Vagina (tissue), 2 donors: Measurements from ENCODE around the gene HEMK1. TPM values are rescaled to one million over a fixed set of nuclear protein-coding genes. Genes with fewer than 3 reads are reported as not detected.

Source experiments
- DNase-seq, 2 donors: peaks; one replicate each; pipeline ENCODE4 v3.0.0-alpha.2; 2017; ENCODE audit errors: extremely low spot score in 2 of 2
- H3K27ac ChIP-seq: fragments of 200-600 bp; sonication (generic); one replicate; pipeline ENCODE4 v1.5.1; 2019
- H3K27me3 ChIP-seq: fragments of 200-600 bp; sonication (generic); one replicate; pipeline ENCODE4 v1.5.1; 2019
- H3K36me3 ChIP-seq, 2 donors: fragments of 200-600 bp; sonication (generic); one replicate each; pipeline ENCODE4 v1.5.1; 2017 to 2019
- H3K4me1 ChIP-seq: fragments of 200-600 bp; sonication (generic); one replicate; pipeline ENCODE4 v1.5.1; 2019
- H3K4me3 ChIP-seq, 2 donors: fragments of 200-600 bp; sonication (generic); 1 replicate in 1 of 2; 2 replicates in 1 of 2; pipeline ENCODE4 v1.5.1; 2016 to 2019
- H3K9me3 ChIP-seq: fragments of 200-600 bp; sonication (generic); one replicate; pipeline ENCODE4 v1.5.1; 2019
- POLR2A ChIP-seq, 2 donors: fragments of 450-650 bp; IDR thresholded peaks; one replicate each; pipeline ENCODE4 v1.6.1; 2017; ENCODE audit warnings: antibody characterized with exemption in 2 of 2, mild to moderate bottlenecking in 2 of 2, moderate library complexity in 2 of 2
- POLR2AphosphoS5 ChIP-seq, 2 donors: sonication (generic); formaldehyde crosslinking; IDR thresholded peaks; one replicate each; pipeline ENCODE4 v1.9.0; 2017; ENCODE audit warnings: antibody characterized with exemption in 2 of 2, mild to moderate bottlenecking in 2 of 2, low read depth in 1 of 2; ENCODE audit not compliant: insufficient read depth in 1 of 2
- intact Hi-C: fragments of 100-400 bp; cut with DNase I; formaldehyde crosslinking; loops from one replicate; pipeline ENCODE4 v1.15.1; 2023
- total RNA-seq: library from RNA; depleted of rRNA; stranded (reverse); fragments of >200 nt; gene quantifications from one replicate; pipeline ENCODE4 v1.2.3, GENCODE V29; 2016
- TF ChIP-seq, protein P1 (sequence below), 3 experiments: fragments of 450-650 bp in 2 of 3; fragments of 200-600 bp in 1 of 3; sonication (generic) in 1 of 3; IDR thresholded peaks; one replicate each; pipeline ENCODE4 v1.5.1; 2017 to 2019; ENCODE audit warnings: antibody characterized with exemption in 3 of 3, mild to moderate bottlenecking in 2 of 3, moderate library complexity in 2 of 3

The HEMK1 gene
- total RNA-seq, 1 donor from 2014 or later: 3.4 TPM

DNA sequence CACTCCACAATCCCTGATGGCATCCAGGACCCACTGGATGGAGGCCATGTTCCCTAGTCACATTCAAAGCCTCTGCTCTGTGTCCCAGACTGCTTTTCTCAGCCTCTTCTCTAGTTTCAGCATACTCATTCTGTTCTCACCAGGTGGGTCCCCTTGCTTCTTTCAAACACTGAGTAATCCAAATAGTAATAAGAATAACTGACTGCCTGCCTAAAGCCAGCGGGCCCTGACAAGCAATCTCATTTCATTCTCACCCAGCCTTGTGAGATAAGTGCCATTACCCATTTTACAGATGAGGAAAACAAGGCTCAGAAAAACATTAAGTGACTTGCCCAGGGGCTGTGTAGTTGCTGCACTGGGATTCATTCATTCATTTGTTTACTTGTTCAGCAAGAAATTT lies 73.1 kb downstream of the HEMK1 start:
- H3K36me3 ChIP-seq: peaks cover 0 to 33% of the 10 kb centered on the region in 2 donors
- no peaks in the 10 kb centered on the region for H3K9me3 ChIP-seq
- H3K27ac ChIP-seq: no peak overlapping the region

DNA sequence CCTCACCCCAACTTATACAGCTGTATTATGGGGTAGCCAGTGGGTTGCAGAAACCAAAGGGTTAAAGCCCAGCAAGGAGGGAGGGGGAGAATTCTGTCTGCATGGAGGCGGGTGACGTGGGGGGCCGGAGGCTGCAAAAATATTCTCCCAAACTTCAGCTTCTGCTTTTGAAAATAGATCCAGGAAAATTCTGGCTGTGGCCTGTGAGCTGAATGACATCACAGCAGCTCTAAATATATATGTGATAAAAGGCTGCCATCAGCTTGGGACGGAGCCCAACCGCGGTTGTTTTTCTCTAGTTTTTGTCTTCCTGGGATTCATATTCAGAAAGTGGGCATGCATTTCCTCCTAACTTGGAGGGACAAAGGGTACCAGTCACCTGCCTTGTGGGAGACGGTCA lies 75.2 kb downstream of the HEMK1 start:
- DNase-seq: no peak
- TF ChIP-seq POLR2A (IDR thresholded peaks at IDR 0.05): no peak
- TF ChIP-seq, protein P1, sequence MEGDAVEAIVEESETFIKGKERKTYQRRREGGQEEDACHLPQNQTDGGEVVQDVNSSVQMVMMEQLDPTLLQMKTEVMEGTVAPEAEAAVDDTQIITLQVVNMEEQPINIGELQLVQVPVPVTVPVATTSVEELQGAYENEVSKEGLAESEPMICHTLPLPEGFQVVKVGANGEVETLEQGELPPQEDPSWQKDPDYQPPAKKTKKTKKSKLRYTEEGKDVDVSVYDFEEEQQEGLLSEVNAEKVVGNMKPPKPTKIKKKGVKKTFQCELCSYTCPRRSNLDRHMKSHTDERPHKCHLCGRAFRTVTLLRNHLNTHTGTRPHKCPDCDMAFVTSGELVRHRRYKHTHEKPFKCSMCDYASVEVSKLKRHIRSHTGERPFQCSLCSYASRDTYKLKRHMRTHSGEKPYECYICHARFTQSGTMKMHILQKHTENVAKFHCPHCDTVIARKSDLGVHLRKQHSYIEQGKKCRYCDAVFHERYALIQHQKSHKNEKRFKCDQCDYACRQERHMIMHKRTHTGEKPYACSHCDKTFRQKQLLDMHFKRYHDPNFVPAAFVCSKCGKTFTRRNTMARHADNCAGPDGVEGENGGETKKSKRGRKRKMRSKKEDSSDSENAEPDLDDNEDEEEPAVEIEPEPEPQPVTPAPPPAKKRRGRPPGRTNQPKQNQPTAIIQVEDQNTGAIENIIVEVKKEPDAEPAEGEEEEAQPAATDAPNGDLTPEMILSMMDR (IDR thresholded peaks at IDR 0.05): no peak
- no peak for TF ChIP-seq POLR2AphosphoS5 (IDR thresholded peaks at IDR 0.05; ENCODE audit: insufficient read depth in 1 of 2, low read depth in 1 of 2)
- no peaks in the 10 kb centered on the region for H3K4me1 ChIP-seq
- intact Hi-C loops: no loop called here
- H3K27ac ChIP-seq: no peak overlapping the region
- no peak overlapping the region for H3K4me3 ChIP-seq
- no peaks in the 10 kb centered on the region for H3K27me3 ChIP-seq
- H3K36me3 ChIP-seq: peaks cover 0 to 44% of the 10 kb centered on the region in 2 donors
- H3K9me3 ChIP-seq: no peaks in the 10 kb centered on the region

More for the DNA sequence above, 73.1 kb downstream of the HEMK1 start:
- DNase-seq: no peak
- TF ChIP-seq POLR2A (IDR thresholded peaks at IDR 0.05) (no peak), POLR2AphosphoS5 (IDR thresholded peaks at IDR 0.05; ENCODE audit: insufficient read depth in 1 of 2, low read depth in 1 of 2) (no peak)
- TF ChIP-seq, protein P1 (IDR thresholded peaks at IDR 0.05): no peak
- no peaks in the 10 kb centered on the region for H3K27me3 ChIP-seq
- no peaks in the 10 kb centered on the region for H3K4me1 ChIP-seq
- intact Hi-C loops: no loop called here
- H3K4me3 ChIP-seq: no peak overlapping the region

DNA sequence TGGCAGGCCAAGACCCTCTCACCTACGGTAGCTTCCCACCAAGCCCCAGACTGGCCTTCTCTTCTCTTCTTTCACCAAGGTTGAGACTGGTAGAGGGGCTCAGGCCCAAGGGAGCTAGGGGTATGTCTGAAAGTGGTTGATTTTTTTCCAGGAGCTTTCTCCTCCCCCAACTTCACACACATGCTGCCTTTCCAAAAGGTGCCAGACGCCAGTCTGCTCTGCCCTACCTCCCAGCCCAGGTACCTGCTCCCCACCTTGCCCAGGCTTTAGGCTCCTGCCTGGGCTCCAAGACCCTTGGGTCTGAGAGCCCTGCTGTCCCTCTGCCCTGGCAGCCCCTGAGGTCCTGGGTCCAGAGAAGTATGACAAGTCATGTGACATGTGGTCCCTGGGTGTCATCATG lies 76.1 kb downstream of the HEMK1 start:
- Histone ChIP-seq H3K4me3 (no peak overlapping the region), H3K36me3 (peaks cover 0 to 44% of the 10 kb centered on the region in 2 donors)
- no peak for DNase-seq

More for the DNA sequence above, 76.1 kb downstream of the HEMK1 start:
- Histone ChIP-seq H3K27me3 (no peaks in the 10 kb centered on the region), H3K4me1 (no peaks in the 10 kb centered on the region), H3K9me3 (no peaks in the 10 kb centered on the region), H3K27ac (no peak overlapping the region)
- intact Hi-C loops: no loop called here
- no peak for TF ChIP-seq POLR2AphosphoS5 (IDR thresholded peaks at IDR 0.05; ENCODE audit: insufficient read depth in 1 of 2, low read depth in 1 of 2)
- no peak for TF ChIP-seq POLR2A (IDR thresholded peaks at IDR 0.05)
- TF ChIP-seq, protein P1 (IDR thresholded peaks at IDR 0.05): no peak

Other genes starting within 250 kb of the HEMK1 start
- gene HYAL2, start 246.8 kb upstream of the HEMK1 start, total RNA-seq: 173 TPM
- gene TUSC2, start 241.3 kb upstream of the HEMK1 start, total RNA-seq: 11.8 TPM
- 69.0 TPM for gene RASSF1, start 228.7 kb upstream of the HEMK1 start, total RNA-seq
- gene ZMYND10, start 223.8 kb upstream of the HEMK1 start, total RNA-seq: 0.74 TPM
- 17.2 TPM for gene NPRL2, start 218.7 kb upstream of the HEMK1 start, total RNA-seq
- 11.5 TPM for gene CYB561D2, start 218.7 kb upstream of the HEMK1 start, total RNA-seq
- 51.1 TPM for gene TMEM115, start 210.0 kb upstream of the HEMK1 start, total RNA-seq
- gene CACNA2D2, start 65.9 kb upstream of the HEMK1 start, total RNA-seq: 2.5 TPM
- 10.8 TPM for gene C3orf18, start 1.8 kb upstream of the HEMK1 start, total RNA-seq
- gene CISH, start 42.3 kb downstream of the HEMK1 start, total RNA-seq: 21.9 TPM
- 38.1 TPM for gene MAPKAPK3, start 47.6 kb downstream of the HEMK1 start, total RNA-seq
- gene DOCK3, start 105.4 kb downstream of the HEMK1 start, total RNA-seq: 0.98 TPM